ENCODE measurements around the gene ARHGEF37.
A peak's percentile ranks its signal among the peaks of the same experiment; 100 is the strongest.
"Not testable (repeated sequence)": the region's sequence is repeated elsewhere in the genome, so short reads cannot be mapped to it uniquely, and the experiment has no call there.

Gene ARHGEF37

GRCh38 chr5:149632311-149633251 lies 51.3 kb downstream of the ARHGEF37 start:
- DNase-seq, result no peak

DNA sequence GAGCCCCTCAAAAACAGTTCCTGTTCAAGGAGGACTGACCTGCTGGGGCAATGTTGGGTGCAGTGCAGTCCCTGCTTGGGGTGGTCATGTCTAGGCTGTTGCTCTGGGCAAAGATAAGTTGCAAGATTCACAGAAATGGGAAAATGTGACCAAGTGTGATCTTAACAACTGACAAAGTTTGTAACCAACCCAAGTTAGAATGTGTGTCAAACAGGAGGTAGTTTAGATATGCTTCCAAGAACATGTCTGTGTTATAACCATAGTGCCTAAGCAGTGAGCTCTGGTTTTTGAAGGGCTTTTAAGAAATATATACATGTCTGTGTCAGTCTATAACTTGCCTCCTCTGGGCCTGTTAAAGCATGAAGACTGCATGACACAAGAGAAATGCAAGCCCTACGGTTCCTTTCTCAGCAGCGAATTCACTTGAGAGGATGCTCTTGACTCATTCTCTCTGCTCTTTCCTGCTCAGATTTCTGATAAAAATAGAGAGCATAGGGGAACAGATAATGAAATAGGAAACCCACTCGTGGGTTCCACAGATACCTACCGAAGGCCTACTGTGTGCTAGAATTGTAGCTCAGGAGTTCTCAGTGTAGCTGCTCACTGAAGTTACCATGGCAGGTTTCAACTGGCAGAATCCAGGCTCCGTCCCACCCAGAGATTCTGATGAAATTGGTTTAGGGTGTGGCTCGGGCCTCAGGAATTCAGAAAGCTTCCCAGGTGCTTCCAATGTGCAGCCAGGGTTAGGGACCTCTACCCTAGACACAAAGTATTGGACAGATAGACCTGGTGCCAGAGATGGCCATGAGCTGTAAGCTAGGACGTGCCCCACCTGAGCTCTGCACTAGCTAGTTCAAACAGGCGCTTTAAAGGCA lies 52.4 kb downstream of the ARHGEF37 start:
- no peak for DNase-seq

- DNase-seq, result no peak
Measured at GRCh38 chr5:149635394-149635793, 54.1 kb downstream of the ARHGEF37 start.

- no peak for DNase-seq
Measured at GRCh38 chr5:149636191-149636860, 55.0 kb downstream of the ARHGEF37 start.

- DNase-seq, result peak; percentile 90
Measured at GRCh38 chr5:149636861-149637246, 55.6 kb downstream of the ARHGEF37 start.

- DNase-seq, result no peak
Measured at GRCh38 chr5:149638136-149638535, 56.8 kb downstream of the ARHGEF37 start.

- no peak for DNase-seq
Measured at GRCh38 chr5:149638546-149639241, 57.4 kb downstream of the ARHGEF37 start.

DNA sequence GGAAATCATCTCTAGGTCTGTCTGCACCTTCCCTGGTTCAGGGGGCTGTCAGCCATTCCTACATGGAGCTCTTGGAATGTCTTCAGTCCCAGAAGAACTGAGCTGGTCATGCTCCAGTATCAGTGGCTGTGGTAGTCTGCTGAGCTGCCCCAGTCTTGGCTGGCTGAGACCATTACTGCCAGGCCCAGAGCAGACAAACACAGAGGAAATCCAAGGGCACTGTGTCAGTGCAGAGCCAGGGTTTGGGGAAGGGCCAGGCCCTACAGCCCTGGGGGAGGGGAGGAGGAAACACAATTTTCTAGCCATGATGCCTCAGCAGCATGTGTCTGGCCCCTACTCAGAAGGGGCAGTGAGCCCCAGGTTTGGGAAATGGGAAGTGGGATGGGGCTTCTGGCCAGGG lies 58.4 kb downstream of the ARHGEF37 start:
- no peak for DNase-seq

DNA sequence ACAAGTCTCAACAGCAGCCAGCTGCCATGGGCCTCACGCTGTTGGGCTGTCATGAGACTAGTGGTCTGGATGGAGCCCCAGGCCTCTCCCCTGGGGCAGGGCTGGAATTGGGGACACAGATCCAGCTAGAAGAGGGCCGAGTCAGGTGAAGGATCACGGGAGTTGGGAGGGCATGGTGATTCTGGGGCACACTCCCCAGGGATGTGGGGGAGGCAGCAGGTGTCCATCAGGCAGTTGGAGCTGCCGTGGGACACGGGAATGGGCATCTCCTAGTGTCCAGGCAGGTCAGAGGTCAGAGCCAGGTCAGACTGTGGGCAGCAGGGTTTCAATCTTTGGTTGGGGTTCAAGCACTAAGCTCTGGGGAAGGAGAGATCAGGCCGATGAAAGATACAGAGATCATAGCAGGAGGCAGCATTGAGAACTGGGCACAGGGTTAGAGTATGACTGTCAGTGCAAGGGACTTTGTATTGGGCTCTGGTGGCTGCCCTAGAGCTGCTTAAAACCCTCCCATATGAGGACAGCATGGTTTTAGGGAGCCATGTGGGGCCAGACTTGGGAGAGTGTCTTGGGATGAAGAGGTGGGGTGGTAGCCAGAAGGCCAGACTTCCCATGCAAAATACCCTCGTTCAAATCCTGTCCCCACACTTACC lies 59.2 kb downstream of the ARHGEF37 start:
- peak; percentile 33 for DNase-seq

- peak; percentile 41 for DNase-seq
Measured at GRCh38 chr5:149641000-149641576, 59.8 kb downstream of the ARHGEF37 start.

GRCh38 chr5:149641600-149641999 lies 60.3 kb downstream of the ARHGEF37 start:
- DNase-seq, result no peak

DNA sequence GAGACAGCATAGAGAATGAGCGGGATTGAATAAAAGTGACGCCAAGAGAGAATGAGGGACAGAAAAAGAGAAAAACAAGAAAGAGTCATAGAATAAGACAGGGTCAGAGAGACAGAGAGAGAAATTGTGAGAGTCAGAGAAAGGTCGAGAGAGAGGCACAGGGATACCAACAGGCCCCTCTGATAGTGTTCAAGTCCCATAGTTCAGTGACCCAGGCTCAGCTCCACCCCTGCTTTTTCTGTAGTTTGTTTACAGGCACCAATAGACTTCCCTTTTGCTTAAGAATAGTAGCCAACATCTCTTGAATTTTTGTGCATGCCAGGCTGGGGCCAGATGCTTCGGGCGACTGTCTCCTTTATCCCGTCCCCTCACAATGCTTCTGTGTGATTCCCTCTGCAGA lies 62.5 kb downstream of the ARHGEF37 start:
- DNase-seq, result no peak

GRCh38 chr5:149644629-149645028 lies 63.3 kb downstream of the ARHGEF37 start:
- no peak for DNase-seq

GRCh38 chr5:149645236-149645635 lies 63.9 kb downstream of the ARHGEF37 start:
- peak; percentile 17 for DNase-seq

- no peak for DNase-seq
Measured at GRCh38 chr5:149645725-149646124, 64.4 kb downstream of the ARHGEF37 start.

GRCh38 chr5:149646564-149646963 lies 65.3 kb downstream of the ARHGEF37 start:
- DNase-seq, result peak; percentile 32

- DNase-seq, result no peak
Measured at GRCh38 chr5:149647334-149647733, 66.0 kb downstream of the ARHGEF37 start.

- not testable (repeated sequence) for DNase-seq
Measured at GRCh38 chr5:149648464-149649393, 67.4 kb downstream of the ARHGEF37 start.

- DNase-seq, result not testable (repeated sequence)
Measured at GRCh38 chr5:149649730-149650129, 68.4 kb downstream of the ARHGEF37 start.

DNA sequence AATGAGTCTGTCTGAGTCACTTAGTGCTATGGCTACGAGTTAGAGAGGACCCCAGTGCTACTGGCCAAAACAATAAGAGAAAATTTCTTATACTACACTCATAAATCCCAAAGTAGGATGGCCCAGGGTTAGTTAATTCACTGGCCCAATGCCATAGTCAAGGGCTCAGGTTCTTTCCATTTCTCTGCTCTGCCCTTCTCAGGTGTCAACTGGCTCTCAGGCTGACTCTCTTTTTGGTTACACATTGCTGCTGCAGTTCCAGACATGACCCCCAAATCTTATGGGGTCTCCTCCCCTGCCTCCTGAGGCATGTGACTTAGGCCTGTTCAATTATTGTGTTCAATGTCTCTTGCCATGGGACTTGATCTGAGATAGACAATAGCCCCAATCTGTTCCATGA lies 70.4 kb downstream of the ARHGEF37 start:
- DNase-seq, result no peak
